22Rv1 (cell line): ENCODE results near the gene ACAD9.
"Not testable (repeated sequence)": the region's sequence is repeated elsewhere in the genome, so short reads cannot be mapped to it uniquely, and the experiment has no call there.

ENCODE experiments used
- H3K27ac ChIP-seq: fragments of 450-650 bp; 2 replicates; pipeline ENCODE4 v1.5.1; 2017
- CTCF ChIP-seq: fragments of 450-650 bp; IDR thresholded peaks from 2 replicates; pipeline ENCODE4 v1.5.1; 2017; ENCODE audit warnings: mild to moderate bottlenecking
- ZFX ChIP-seq: fragments of 450-650 bp; IDR thresholded peaks from 2 replicates; pipeline ENCODE4 v1.6.1; 2017; ENCODE audit warnings: antibody characterized with exemption, borderline replicate concordance

ACAD9 gene

GRCh38 chr3:128879125-128879969 is at the start of gene ACAD9:
Gene ACAD9, plus strand, starts transcription at chr3:128879620. Its CDS starts 72 bp downstream, at chr3:128879692.
- TF ChIP-seq ZFX (no peak), CTCF (no peak)
- peak within 1 kb of the TSS; percentile 75 for H3K27ac ChIP-seq

DNA sequence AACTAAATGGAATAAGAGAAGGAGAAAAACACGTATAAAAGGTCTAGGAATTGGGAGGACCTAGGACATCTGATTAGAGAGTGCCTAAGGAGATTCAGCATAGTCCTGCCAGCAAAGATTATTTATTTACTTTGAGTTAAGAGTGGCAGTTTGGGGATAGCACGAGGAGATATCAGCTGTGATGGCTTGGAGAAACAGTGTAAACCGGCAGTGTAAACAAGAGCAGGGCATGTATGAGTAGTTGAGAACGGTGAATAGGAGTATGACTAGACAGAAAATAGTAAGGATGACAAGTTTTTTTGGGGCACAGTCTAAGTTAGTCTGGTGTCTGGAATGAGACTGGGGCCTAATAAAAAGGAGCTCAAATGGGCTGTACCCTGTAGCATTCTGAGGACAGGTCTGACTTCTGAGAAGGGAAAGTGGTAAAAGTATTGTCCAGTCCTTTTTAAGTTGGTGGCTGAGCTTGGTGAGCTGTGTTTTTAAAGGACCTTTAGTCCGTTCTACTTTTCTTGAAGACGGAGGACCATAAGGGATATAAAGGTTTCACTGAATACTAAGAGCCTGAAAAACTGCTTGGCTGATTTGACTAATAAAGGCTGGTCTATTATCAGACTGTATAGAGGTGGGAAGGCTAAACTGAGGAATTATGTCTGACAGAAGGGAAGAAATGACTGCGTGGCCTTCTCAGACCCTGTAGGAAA is 49.3 kb upstream of the ACAD9 start:
- H3K27ac ChIP-seq, result not testable (repeated sequence)

DNA sequence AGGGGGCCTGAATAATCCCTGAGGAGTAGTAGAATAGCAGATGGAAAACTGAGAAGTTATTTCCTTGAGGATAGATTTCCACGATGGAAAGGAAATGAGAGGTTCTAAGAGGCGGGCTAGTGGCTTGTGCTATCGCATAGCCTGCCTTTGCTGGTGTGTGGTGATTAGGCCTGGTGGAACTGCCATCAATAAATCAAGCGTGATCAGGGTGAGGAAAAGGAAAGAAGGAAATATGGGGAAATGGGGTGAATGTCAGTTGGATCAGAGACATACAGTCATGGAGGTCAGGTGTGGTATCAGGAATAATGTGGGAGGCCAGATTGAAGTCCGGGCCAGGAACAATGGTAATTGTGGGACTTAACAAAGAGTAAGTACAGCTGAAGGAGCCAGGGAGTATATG is 48.7 kb upstream of the ACAD9 start:
- H3K27ac ChIP-seq, result not testable (repeated sequence)

GRCh38 chr3:128832979-128833378 is 46.4 kb upstream of the ACAD9 start:
- H3K27ac ChIP-seq, result not testable (repeated sequence)

DNA sequence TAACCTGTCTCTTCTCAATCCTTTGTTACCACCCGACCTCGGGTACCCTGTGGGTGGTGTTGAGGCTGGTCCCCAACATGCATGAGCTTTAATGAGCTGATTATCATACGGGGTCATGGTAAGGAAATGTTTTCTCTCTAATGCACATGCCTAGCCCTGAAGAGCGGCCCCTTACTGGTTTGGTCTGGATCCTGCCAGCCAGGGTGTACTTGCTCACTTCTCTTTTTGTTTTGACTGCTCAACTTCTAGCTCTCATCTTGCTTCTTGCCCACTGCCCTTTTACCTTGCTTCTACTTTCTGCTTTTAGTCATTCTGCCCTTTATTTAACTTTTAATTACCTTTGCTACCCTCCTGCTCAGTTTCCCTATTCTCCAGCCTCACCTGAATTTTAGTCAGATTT is 44.3 kb upstream of the ACAD9 start:
- no peak for TF ChIP-seq ZFX
- TF ChIP-seq CTCF, result no peak
- no peak overlapping the region for H3K27ac ChIP-seq

- TF ChIP-seq CTCF (no peak), ZFX (no peak)
- no peak overlapping the region for H3K27ac ChIP-seq
These were observed 37.2 kb upstream of the ACAD9 start for GRCh38 chr3:128841926-128842920.

DNA sequence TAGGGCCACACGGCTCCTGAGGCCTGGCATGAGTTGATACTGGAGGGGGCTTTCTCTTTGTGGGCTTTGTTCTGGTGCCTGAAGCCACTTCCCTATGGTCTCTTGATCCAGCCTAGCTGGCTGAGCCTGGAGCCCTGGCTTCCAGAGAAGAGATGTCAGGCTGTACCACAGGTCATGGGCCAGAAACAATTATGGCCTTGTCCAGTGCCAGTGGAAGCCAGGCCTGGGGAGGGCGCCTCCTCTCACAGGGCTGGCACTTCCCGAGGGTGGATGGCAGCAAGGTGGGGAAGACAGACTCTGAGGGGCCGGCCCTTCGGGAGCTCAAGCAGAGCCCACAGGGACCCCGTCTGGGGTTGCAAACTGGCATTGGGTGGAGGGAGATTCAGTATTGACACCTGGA is 34.9 kb upstream of the ACAD9 start:
- no peak overlapping the region for H3K27ac ChIP-seq
- TF ChIP-seq ZFX (no peak), CTCF (no peak)

DNA sequence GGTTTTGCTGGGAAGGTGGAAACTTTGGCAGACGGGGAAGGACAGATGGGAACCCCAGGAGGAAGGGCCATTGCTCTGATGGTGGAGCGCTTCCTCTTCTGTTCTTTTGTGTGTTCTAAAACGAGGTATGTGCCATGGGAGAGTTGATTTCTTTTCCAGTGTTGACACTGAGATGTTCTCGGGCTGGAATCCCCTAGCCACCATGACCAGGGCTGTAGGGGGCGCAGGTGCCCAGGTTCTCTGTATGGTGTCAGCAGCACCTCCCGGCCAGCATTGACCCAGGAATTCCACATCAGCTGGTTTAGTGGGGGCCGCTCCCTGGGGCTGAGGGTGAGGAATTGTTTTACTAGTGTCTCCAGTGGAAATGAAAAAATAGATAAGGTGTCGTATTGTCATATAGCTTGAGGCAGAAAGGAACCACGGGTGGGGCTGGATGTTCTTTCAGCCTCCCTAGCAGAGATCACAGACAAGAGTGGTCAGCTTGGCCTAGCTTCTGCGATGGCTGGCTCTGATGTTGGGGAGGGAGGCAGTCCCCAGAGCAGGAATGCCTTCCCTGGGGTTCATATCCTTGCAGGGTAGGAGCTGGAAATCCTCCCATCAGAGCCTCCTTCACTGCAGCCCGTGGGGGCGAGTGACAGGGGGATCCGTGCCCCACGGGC is 34.2 kb upstream of the ACAD9 start:
- TF ChIP-seq ZFX (no peak), CTCF (no peak)
- H3K27ac ChIP-seq, result no peak overlapping the region
